Fibroblast of the conjunctiva (primary cell): ENCODE measurements around the gene IGF2BP3.

ENCODE experiments used
- DNase-seq: peaks from one replicate; pipeline ENCODE4 v3.0.0-alpha.2; 2010; ENCODE audit warnings: low read depth

Gene IGF2BP3

GRCh38 chr7:23264916-23265458 is 205.3 kb downstream of the IGF2BP3 start:
- DNase-seq, result no peak

- DNase-seq, result peak; percentile 56
Measured at GRCh38 chr7:23261843-23262452, 208.3 kb downstream of the IGF2BP3 start.

- no peak for DNase-seq
Measured at GRCh38 chr7:23260371-23260770, 209.9 kb downstream of the IGF2BP3 start.
